Measurements from ENCODE around the gene CALML5. TPM values are rescaled to one million over a fixed set of nuclear protein-coding genes. Genes with fewer than 3 reads are reported as not detected.

CALML5 gene
- total RNA-seq, 4 donors from 2014 or later = not detected

- 99% methylated on average over 9 to 15 of the region's 15 CpGs for WGBS, 2 donors
- no peak for DNase-seq
These were observed 29.2 kb downstream of the CALML5 start for GRCh38 chr10:5470062-5470751.

GRCh38 chr10:5469353-5470061 is 29.9 kb downstream of the CALML5 start:
- WGBS, 2 donors = 89% methylated on average over 12 to 15 of the region's 15 CpGs
- intact Hi-C loops (cut with DNase I) = no loop called here

More at GRCh38 chr10:5470062-5470751, 29.2 kb downstream of the CALML5 start:
- no peak overlapping the region for H3K4me3 ChIP-seq (replicated peaks in 1 of 3)
- intact Hi-C loops (cut with DNase I) = no loop called here
- TF ChIP-seq POLR2A (IDR thresholded peaks at IDR 0.05) = no peak
- no peak for TF ChIP-seq CTCF (IDR thresholded peaks at IDR 0.05)
- peaks cover 26 to 27% of the 10 kb centered on the region in 2 donors for H3K4me1 ChIP-seq
- H3K36me3 ChIP-seq = no peaks in the 10 kb centered on the region
- H3K9me3 ChIP-seq = no peaks in the 10 kb centered on the region
- no peak overlapping the region for H3K27ac ChIP-seq
- H3K27me3 ChIP-seq = no peaks in the 10 kb centered on the region

GRCh38 chr10:5468262-5469106 is 30.9 kb downstream of the CALML5 start:
- Histone ChIP-seq H3K27ac (peak overlapping the region; percentile 82 to 90 (median 86)), H3K4me1 (peaks cover 26 to 27% of the 10 kb centered on the region in 2 donors), H3K27me3 (no peaks in the 10 kb centered on the region), H3K4me3 (replicated peaks in 1 of 3) (no peak overlapping the region), H3K9me3 (no peaks in the 10 kb centered on the region), H3K36me3 (no peaks in the 10 kb centered on the region)
- 81 to 82% methylated on average over 8 of the region's 8 CpGs for WGBS, 2 donors
- intact Hi-C loops (cut with DNase I) = no loop called here
- no peak for TF ChIP-seq POLR2A (IDR thresholded peaks at IDR 0.05)
- no peak for TF ChIP-seq CTCF (IDR thresholded peaks at IDR 0.05)
- DNase-seq = no peak

More at GRCh38 chr10:5469353-5470061, 29.9 kb downstream of the CALML5 start:
- H3K27me3 ChIP-seq = no peaks in the 10 kb centered on the region
- no peaks in the 10 kb centered on the region for H3K36me3 ChIP-seq
- DNase-seq = no peak
- no peak overlapping the region for H3K27ac ChIP-seq
- H3K4me3 ChIP-seq (replicated peaks in 1 of 3) = no peak overlapping the region
- no peaks in the 10 kb centered on the region for H3K9me3 ChIP-seq
- H3K4me1 ChIP-seq = peaks cover 26 to 27% of the 10 kb centered on the region in 2 donors
- TF ChIP-seq CTCF (IDR thresholded peaks at IDR 0.05) (no peak), POLR2A (IDR thresholded peaks at IDR 0.05) (no peak)

GRCh38 chr10:5467634-5468255 is 31.6 kb downstream of the CALML5 start:
- no peaks in the 10 kb centered on the region for H3K36me3 ChIP-seq
- peak overlapping the region; percentile 82 to 90 (median 86) for H3K27ac ChIP-seq
- intact Hi-C loops (cut with DNase I) = no loop called here
- H3K27me3 ChIP-seq = no peaks in the 10 kb centered on the region
- 61 to 67% methylated on average over 5 to 6 of the region's 6 CpGs for WGBS, 2 donors
- TF ChIP-seq CTCF (IDR thresholded peaks at IDR 0.05) (no peak), POLR2A (IDR thresholded peaks at IDR 0.05) (peak in 1 of 2 donors; percentile 31)
- H3K4me1 ChIP-seq = peaks cover 26 to 28% of the 10 kb centered on the region in 2 donors
- peak; percentile 73 to 80 for DNase-seq
- no peaks in the 10 kb centered on the region for H3K9me3 ChIP-seq
- H3K4me3 ChIP-seq (replicated peaks in 1 of 3) = no peak overlapping the region

All from thyroid gland (tissue), 4 donors.